ENCODE results near the gene MACROD1. TPM values are rescaled to one million over a fixed set of nuclear protein-coding genes. Genes with fewer than 3 reads are reported as not detected.

The MACROD1 gene
- total RNA-seq, 1 donor from 2014 or later = 20.6 TPM

- intact Hi-C loops (cut with DNase I) = no loop called here
- DNase-seq (ENCODE audit: low spot score) = no peak
- ATAC-seq = peak; percentile 16
Measured at GRCh38 chr11:64100782-64101353, 65.0 kb downstream of the MACROD1 start.

- DNase-seq (ENCODE audit: low spot score) (no peak), ATAC-seq (no peak)
- intact Hi-C loops (cut with DNase I) = no loop called here
Measured at GRCh38 chr11:64100360-64100759, 65.6 kb downstream of the MACROD1 start.

GRCh38 chr11:64099436-64099835 lies 66.5 kb downstream of the MACROD1 start:
- no peak for DNase-seq (ENCODE audit: low spot score)
- intact Hi-C loops (cut with DNase I) = no loop called here
- ATAC-seq = no peak

GRCh38 chr11:64098318-64098831 lies 67.5 kb downstream of the MACROD1 start:
- DNase-seq (ENCODE audit: low spot score) (no peak), ATAC-seq (no peak)
- intact Hi-C loops (cut with DNase I) = no loop called here

- ATAC-seq (no peak), DNase-seq (ENCODE audit: low spot score) (no peak)
- intact Hi-C loops (cut with DNase I) = no loop called here
Measured at GRCh38 chr11:64097468-64098317, 68.2 kb downstream of the MACROD1 start.

- intact Hi-C loops (cut with DNase I) = no loop called here
- ATAC-seq = no peak
- no peak for DNase-seq (ENCODE audit: low spot score)
Measured at GRCh38 chr11:64096835-64097234, 69.1 kb downstream of the MACROD1 start.

GRCh38 chr11:64095949-64096348 lies 70.0 kb downstream of the MACROD1 start:
- DNase-seq (ENCODE audit: low spot score) (no peak), ATAC-seq (no peak)
- intact Hi-C loops (cut with DNase I) = no loop called here

- no peak for DNase-seq (ENCODE audit: low spot score)
- intact Hi-C loops (cut with DNase I) = no loop called here
- no peak for ATAC-seq
Measured at GRCh38 chr11:64095273-64095817, 70.6 kb downstream of the MACROD1 start.

GRCh38 chr11:64094463-64095260 lies 71.3 kb downstream of the MACROD1 start:
- ATAC-seq (peak; percentile 16), DNase-seq (ENCODE audit: low spot score) (no peak)
- intact Hi-C loops (cut with DNase I) = no loop called here

GRCh38 chr11:64093233-64094039 lies 72.5 kb downstream of the MACROD1 start:
- ATAC-seq (no peak), DNase-seq (ENCODE audit: low spot score) (no peak)
- intact Hi-C loops (cut with DNase I) = no loop called here

- DNase-seq (ENCODE audit: low spot score) (no peak), ATAC-seq (no peak)
- intact Hi-C loops (cut with DNase I) = no loop called here
Measured at GRCh38 chr11:64092761-64093136, 73.2 kb downstream of the MACROD1 start.

GRCh38 chr11:64092111-64092760 lies 73.7 kb downstream of the MACROD1 start:
- intact Hi-C loops (cut with DNase I) = no loop called here
- DNase-seq (ENCODE audit: low spot score) (no peak), ATAC-seq (peak; percentile 58)

- intact Hi-C loops (cut with DNase I) = no loop called here
- DNase-seq (ENCODE audit: low spot score) (no peak), ATAC-seq (no peak)
Measured at GRCh38 chr11:64090806-64091516, 75.0 kb downstream of the MACROD1 start.

GRCh38 chr11:64089915-64090805 lies 75.8 kb downstream of the MACROD1 start:
- intact Hi-C loops (cut with DNase I) = no loop called here
- ATAC-seq (no peak), DNase-seq (ENCODE audit: low spot score) (no peak)

GRCh38 chr11:64089493-64089892 lies 76.4 kb downstream of the MACROD1 start:
- ATAC-seq (no peak), DNase-seq (ENCODE audit: low spot score) (no peak)
- intact Hi-C loops (cut with DNase I) = no loop called here

GRCh38 chr11:64089027-64089360 lies 76.9 kb downstream of the MACROD1 start:
- intact Hi-C loops (cut with DNase I) = no loop called here
- ATAC-seq = no peak
- no peak for DNase-seq (ENCODE audit: low spot score)
